HEK293T (cell line): ENCODE results near the gene CENATAC.
"Not testable (repeated sequence)": the region's sequence is repeated elsewhere in the genome, so short reads cannot be mapped to it uniquely, and the experiment has no call there.

ENCODE experiments used
- CTCF ChIA-PET: fragments of 350-600 bp; formaldehyde crosslinking; extraction: SDS; loops from one replicate; lab custom pipeline; 2021; ENCODE audit warnings: antibody characterized with exemption, inconsistent platforms; lab: Yijun Ruan, JAX
- POLR2A ChIA-PET: fragments of 350-600 bp; formaldehyde crosslinking; extraction: SDS; loops from one replicate; lab custom pipeline; 2020; ENCODE audit warnings: antibody characterized with exemption, inconsistent platforms; lab: Yijun Ruan, JAX
- DNase-seq: peaks from one replicate; pipeline ENCODE4 v3.0.0; 2012; ENCODE audit warnings: mixed read lengths; ENCODE audit errors: extremely low spot score
- ARNT ChIP-seq: fragments of 450-650 bp; IDR thresholded peaks from 2 replicates; pipeline ENCODE4 v1.6.1; 2017; ENCODE audit warnings: mild to moderate bottlenecking
- BHLHE40 ChIP-seq: fragments of 450-650 bp; IDR thresholded peaks from 2 replicates; pipeline ENCODE4 v1.6.1; 2016; ENCODE audit warnings: mild to moderate bottlenecking, moderate library complexity, borderline replicate concordance
- CTBP1 ChIP-seq: fragments of 450-650 bp; IDR thresholded peaks from 2 replicates; pipeline ENCODE4 v1.6.1; 2016; ENCODE audit warnings: borderline replicate concordance
- ELF4 ChIP-seq: fragments of 450-650 bp; IDR thresholded peaks from 2 replicates; pipeline ENCODE4 v1.6.1; 2017; ENCODE audit warnings: antibody characterized with exemption
- FOXA1 ChIP-seq: fragments of 450-650 bp; IDR thresholded peaks from 2 replicates; pipeline ENCODE4 v1.6.1; 2016; ENCODE audit warnings: mild to moderate bottlenecking
- FOXK2 ChIP-seq: fragments of 450-650 bp; IDR thresholded peaks from 2 replicates; pipeline ENCODE4 v1.6.1; 2016; ENCODE audit warnings: mild to moderate bottlenecking
- FOXM1 ChIP-seq: fragments of 450-650 bp; IDR thresholded peaks from 2 replicates; pipeline ENCODE4 v1.6.1; 2017; ENCODE audit warnings: mild to moderate bottlenecking, borderline replicate concordance
- HDGF ChIP-seq: fragments of 450-650 bp; IDR thresholded peaks from 2 replicates; pipeline ENCODE4 v1.6.1; 2017; ENCODE audit warnings: antibody characterized with exemption, borderline replicate concordance
- L3MBTL2 ChIP-seq: fragments of 450-650 bp; conservative IDR thresholded peaks from 2 replicates; pipeline ENCODE4 v1.6.1; 2016; ENCODE audit warnings: mild to moderate bottlenecking
- LEF1 ChIP-seq: fragments of 450-650 bp; IDR thresholded peaks from 2 replicates; pipeline ENCODE4 v1.6.1; 2017; ENCODE audit warnings: mild to moderate bottlenecking, borderline replicate concordance
- NFRKB ChIP-seq: fragments of 450-650 bp; IDR thresholded peaks from 2 replicates; pipeline ENCODE4 v1.6.1; 2016; ENCODE audit warnings: mild to moderate bottlenecking, moderate library complexity
- PKNOX1 ChIP-seq: fragments of 450-650 bp; IDR thresholded peaks from 2 replicates; pipeline ENCODE4 v1.6.1; 2016
- SP1 ChIP-seq: fragments of 450-650 bp; IDR thresholded peaks from 2 replicates; pipeline ENCODE4 v1.6.1; 2017
- SUZ12 ChIP-seq: fragments of 450-650 bp; IDR thresholded peaks from 2 replicates; pipeline ENCODE4 v1.6.1; 2016; ENCODE audit warnings: mild to moderate bottlenecking
- TARDBP ChIP-seq: fragments of 450-650 bp; IDR thresholded peaks from 2 replicates; pipeline ENCODE4 v1.6.1; 2016
- ZNF384 ChIP-seq: fragments of 450-650 bp; IDR thresholded peaks from 2 replicates; pipeline ENCODE4 v1.6.1; 2016

CENATAC gene

DNA sequence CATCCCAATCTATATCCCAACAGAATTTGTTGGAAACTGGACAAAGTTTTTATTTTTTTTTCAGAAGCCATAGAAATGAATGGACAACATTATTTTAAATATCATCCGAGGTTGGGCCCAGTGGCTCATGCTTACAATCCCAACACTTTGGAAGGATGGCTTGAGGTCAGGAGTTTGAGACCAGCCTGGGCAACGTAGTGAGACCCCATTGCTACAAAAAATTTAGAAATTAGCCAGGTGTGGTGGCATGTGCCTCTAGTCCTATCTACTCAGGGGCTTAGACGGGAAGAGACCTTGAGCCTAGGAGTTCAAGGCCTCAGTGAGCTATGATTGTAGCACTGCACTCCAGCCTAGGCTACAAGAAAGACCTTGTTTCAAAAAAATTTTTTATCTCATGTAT, 36.9 kb downstream of the CENATAC start:
- POLR2A ChIA-PET, result no interaction called here
- no peak for TF ChIP-seq ARNT
- CTCF ChIA-PET, result interaction anchor here (0.8 kb wide), 1 partner anchor 13 kb away, joined by 3 read pairs; no protein-coding TSS in a partner anchor
- no peak for DNase-seq

DNA sequence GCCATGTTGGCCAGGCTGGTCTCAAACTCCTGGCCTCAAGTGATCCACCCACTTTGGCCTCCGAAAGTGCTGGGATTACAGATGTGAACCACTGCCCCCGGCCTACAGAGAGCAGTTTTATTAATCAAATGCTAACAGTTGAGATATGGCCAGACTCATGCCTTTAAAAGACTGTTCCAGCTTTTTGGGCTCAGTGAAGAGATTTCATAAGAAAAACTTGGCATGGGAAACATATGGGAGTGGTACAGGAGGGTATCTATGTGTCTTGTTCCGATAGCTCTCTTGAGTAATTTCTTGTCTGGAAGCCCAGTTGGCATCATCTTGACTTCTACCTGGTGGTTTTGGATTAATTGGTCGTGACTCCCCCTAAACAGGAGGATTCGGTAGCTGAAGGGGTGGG, 40.9 kb downstream of the CENATAC start:
- TF ChIP-seq SUZ12 (no peak), ARNT (no peak), LEF1 (no peak), SP1 (no peak), CTBP1 (no peak)
- no peak for DNase-seq
- CTCF ChIA-PET, result no interaction called here
- POLR2A ChIA-PET, result no interaction called here

DNA sequence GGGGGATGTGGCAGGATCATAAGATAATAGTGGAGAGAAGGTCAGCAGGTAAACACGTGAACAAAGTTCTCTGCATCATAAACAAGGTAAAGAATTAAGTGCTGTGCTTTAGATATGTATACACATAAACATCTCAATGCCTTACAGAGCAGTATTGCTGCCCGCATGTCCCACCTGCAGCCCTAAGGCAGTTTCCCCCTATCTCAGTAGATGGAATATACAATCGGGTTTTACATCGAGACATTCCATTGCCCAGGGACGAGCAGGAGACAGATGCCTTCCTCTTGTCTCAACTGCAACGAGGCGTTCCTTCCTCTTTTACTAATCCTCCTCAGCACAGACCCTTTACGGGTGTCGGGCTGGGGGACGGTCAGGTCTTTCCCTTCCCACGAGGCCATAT, 41.5 kb downstream of the CENATAC start:
- DNase-seq, CTCF ChIA-PET, POLR2A ChIA-PET: not testable (repeated sequence)

GRCh38 chr11:119041821-119042514, 44.0 kb downstream of the CENATAC start:
- DNase-seq, result no peak
- ChIA-PET POLR2A (no interaction called here), CTCF (no interaction called here)
- TF ChIP-seq FOXM1 (no peak), ZNF384 (no peak), FOXK2 (no peak), TARDBP (no peak), L3MBTL2 (no peak), LEF1 (no peak), SP1 (no peak), PKNOX1 (no peak), SUZ12 (no peak), ARNT (no peak), HDGF (no peak), CTBP1 (no peak), BHLHE40 (no peak), ELF4 (no peak), FOXA1 (no peak), NFRKB (no peak)

- DNase-seq, result no peak
- TF ChIP-seq SUZ12 (no peak), ELF4 (no peak), PKNOX1 (no peak), FOXK2 (no peak), LEF1 (no peak), ZNF384 (no peak), SP1 (no peak)
- POLR2A ChIA-PET, result interaction anchor here (1.4 kb wide), 1 partner anchor 19 kb away, joined by 3 read pairs; no protein-coding TSS in a partner anchor
- CTCF ChIA-PET, result interaction anchor here (1.0 kb wide), 1 partner anchor 12 kb away, joined by 6 read pairs; the partner anchor contains the start of gene SLC37A4
Measured at GRCh38 chr11:119042927-119043326, 45.0 kb downstream of the CENATAC start.

DNA sequence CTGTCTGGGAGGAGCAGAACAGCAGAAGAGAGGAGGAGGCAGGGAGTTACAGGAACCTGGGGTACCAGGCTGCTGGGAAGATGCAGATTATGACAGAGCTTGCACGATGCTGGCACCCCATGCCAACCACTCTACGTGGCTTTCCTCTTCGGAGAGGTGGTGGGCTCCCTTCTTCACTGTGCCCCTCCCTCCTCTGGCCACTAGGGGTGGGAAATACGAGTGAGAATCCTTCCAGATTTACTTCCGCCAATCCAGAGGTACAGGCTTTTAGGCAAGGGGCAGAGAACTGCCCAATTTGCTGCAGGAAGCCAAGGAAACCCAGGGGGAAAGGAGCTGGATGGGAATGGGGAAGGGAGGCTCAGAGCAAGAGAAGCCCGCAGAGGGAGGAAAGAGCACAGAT, 46.8 kb downstream of the CENATAC start:
- CTCF ChIA-PET, result no interaction called here
- DNase-seq, result peak; percentile 39
- POLR2A ChIA-PET, result no interaction called here
- no peak for TF ChIP-seq ELF4
- TF ChIP-seq FOXA1, result no peak
- TF ChIP-seq TARDBP, result no peak
- no peak for TF ChIP-seq SP1
- no peak for TF ChIP-seq LEF1
- TF ChIP-seq CTBP1, result no peak

GRCh38 chr11:119046489-119046888, 48.6 kb downstream of the CENATAC start:
- DNase-seq, result no peak
- CTCF ChIA-PET, result no interaction called here
- no peak for TF ChIP-seq FOXK2
- no peak for TF ChIP-seq ARNT
- no peak for TF ChIP-seq LEF1
- no peak for TF ChIP-seq L3MBTL2
- no peak for TF ChIP-seq NFRKB
- no peak for TF ChIP-seq ELF4
- TF ChIP-seq CTBP1, result no peak
- no peak for TF ChIP-seq BHLHE40
- no peak for TF ChIP-seq PKNOX1
- TF ChIP-seq FOXA1, result no peak
- TF ChIP-seq SUZ12, result no peak
- no peak for TF ChIP-seq FOXM1
- no peak for TF ChIP-seq SP1
- TF ChIP-seq HDGF, result no peak
- no peak for TF ChIP-seq TARDBP
- no peak for TF ChIP-seq ZNF384
- POLR2A ChIA-PET, result interaction anchor here (1.1 to 1.2 kb wide), 2 partner anchors 10 to 48 kb away, joined by 4 to 5 read pairs; a partner anchor contains a TSS
